ENCODE data around the gene ATP13A4.

The ATP13A4 gene

DNA sequence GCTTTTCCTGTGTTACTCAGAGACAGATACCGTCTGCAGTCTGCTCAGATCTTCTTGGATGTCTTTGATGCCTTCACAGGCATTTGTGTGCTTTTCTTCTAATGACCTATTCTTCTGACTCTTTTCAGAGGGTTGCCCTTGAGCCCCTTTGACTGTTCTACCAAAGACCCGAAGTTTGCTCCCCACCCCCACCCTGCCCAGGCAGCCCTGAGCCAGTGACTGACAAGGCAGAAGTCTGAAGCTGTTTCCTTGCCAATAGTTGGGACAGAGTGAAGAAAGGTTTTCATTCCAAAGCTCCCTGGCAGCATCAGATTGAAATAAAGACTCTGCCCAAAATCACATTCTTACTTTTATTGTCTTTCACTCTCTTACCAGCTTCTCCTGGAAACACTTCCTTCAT lies 167.1 kb downstream of the ATP13A4 start:
- TF ChIP-seq, protein P1, sequence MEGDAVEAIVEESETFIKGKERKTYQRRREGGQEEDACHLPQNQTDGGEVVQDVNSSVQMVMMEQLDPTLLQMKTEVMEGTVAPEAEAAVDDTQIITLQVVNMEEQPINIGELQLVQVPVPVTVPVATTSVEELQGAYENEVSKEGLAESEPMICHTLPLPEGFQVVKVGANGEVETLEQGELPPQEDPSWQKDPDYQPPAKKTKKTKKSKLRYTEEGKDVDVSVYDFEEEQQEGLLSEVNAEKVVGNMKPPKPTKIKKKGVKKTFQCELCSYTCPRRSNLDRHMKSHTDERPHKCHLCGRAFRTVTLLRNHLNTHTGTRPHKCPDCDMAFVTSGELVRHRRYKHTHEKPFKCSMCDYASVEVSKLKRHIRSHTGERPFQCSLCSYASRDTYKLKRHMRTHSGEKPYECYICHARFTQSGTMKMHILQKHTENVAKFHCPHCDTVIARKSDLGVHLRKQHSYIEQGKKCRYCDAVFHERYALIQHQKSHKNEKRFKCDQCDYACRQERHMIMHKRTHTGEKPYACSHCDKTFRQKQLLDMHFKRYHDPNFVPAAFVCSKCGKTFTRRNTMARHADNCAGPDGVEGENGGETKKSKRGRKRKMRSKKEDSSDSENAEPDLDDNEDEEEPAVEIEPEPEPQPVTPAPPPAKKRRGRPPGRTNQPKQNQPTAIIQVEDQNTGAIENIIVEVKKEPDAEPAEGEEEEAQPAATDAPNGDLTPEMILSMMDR (IDR thresholded peaks at IDR 0.05; ENCODE audit: low read depth, low read length), result no peak
- DNase-seq (ENCODE audit: extremely low read depth, low read depth), result no peak

DNA sequence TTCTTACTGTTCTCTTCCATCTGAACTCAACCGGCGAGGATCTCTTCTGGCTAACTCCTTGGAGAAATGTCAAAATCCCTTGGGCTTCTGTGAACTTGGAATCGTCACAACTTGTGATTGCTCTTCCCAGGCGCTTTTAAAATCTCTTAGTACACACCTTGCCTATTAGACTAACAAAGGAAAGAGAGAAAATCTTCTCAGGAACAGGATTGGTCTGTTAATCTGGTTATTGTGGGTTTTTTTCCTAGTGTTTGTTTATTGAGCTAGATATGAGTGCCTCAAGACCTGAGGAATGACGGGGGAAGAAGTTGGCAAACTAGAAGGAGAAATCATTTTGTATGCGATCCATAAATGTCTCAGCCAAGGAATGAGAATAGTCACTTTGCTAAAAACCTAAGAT lies 176.0 kb downstream of the ATP13A4 start, which contains the start of gene ATP13A5:
ATP13A5 (minus strand) TSS at position 48 of the 400 bp plus-strand sequence; CDS start at position 20, 28 bp downstream.
- no peak for DNase-seq (ENCODE audit: extremely low read depth, low read depth)
- TF ChIP-seq, protein P1 (IDR thresholded peaks at IDR 0.05; ENCODE audit: low read depth, low read length), result no peak

DNA sequence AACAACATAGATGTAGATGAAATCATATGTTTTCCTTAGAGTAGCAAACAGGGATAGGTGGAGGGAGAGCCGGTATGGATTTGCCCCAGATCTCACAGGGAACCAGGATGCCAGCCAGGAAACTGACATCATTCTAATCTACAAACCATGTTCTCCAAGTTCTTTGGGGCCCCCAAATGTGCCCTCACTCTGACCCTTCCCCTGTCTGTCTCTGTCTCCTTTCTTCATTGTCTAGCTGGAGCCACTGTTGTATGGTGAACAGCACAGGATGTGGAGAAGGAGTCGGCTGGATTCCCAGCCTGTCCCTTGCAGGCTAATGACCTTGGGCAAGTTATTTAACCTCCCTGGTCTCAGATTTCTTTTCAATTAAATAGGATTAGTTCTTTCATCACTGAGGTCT lies 177.1 kb downstream of the ATP13A4 start:
- TF ChIP-seq, protein P1 (IDR thresholded peaks at IDR 0.05; ENCODE audit: low read depth, low read length), result no peak
- DNase-seq (ENCODE audit: extremely low read depth, low read depth), result no peak

DNA sequence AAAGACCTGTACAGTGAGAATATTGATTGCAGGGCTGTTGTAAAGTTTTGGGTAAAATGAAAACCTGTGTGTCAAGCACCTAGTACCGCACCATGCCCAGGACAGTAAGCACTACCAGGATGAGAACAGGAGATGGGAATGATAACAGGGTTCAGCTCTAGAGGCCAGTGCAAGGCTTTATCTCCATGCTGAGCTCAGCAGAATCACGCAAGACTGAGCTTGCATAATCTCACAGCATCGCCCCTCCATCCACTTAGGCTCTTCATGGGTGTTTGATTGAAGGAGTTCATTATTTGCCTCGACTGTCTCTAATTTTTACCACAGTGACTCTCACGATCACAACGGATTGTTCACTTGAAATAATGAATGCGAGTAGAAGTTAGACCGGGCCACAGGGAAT lies 179.1 kb downstream of the ATP13A4 start:
- TF ChIP-seq, protein P1 (IDR thresholded peaks at IDR 0.05; ENCODE audit: low read depth, low read length), result no peak
- DNase-seq (ENCODE audit: extremely low read depth, low read depth), result no peak

DNA sequence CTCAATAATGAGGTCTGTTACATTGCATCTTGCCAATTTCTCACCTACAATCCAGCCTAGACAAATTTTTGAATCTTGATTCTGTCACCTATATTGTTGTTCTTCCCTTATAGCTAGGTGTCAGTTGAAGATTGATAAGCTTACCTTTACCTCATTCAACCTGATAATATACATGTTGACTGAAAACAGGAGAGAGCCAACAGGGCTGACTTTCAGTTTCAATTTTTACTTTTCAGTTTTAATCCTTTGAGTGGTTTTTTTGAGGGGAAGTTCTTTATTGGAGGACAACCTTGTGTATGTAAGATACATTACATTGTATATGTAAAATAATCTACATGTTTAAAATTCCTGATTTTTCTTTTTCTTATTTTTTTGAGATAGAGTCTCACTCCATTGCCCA lies 181.9 kb downstream of the ATP13A4 start:
- TF ChIP-seq, protein P1 (IDR thresholded peaks at IDR 0.05; ENCODE audit: low read depth, low read length), result no peak

DNA sequence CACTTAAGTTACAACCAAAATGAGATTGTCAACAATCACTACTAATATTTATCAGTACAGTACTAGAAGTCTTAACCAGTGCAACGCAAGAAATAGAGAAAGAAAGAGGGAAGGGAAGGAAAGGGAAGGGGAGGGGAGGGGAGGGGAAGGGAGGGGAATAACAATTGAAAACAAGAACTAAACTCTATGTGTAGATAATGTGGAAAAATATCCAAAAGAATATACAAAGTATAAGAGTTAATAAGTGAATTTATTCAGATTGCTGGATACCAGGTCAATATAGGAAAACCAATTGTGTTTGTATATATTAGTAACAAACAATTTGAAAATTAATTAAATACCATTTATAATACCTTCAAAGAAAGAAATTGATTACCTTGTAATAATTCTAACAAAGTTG lies 186.8 kb downstream of the ATP13A4 start:
- TF ChIP-seq, protein P1 (IDR thresholded peaks at IDR 0.05; ENCODE audit: low read depth, low read length), result no peak

More for the DNA sequence above, 181.9 kb downstream of the ATP13A4 start:
- no peak for DNase-seq (ENCODE audit: extremely low read depth, low read depth)

DNA sequence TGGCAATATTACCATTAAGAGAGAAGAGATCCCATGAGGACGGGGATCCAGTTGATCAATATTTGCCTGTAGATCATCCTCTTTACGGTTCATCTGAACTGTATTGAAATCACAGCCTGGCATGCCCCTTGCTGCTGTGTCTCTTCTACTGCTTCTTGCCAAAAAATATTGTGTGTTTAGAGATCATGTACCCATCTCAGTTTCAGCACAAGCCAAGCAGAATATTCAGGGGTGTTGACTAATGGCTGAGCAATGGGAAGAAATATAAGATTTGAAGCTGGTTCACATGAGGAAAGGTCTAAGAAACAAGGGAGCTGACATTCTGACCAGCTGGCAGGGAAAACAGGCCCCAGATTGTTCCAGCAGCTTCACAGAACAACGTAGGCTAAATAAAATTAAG lies 197.4 kb downstream of the ATP13A4 start:
- TF ChIP-seq, protein P1 (IDR thresholded peaks at IDR 0.05; ENCODE audit: low read depth, low read length), result no peak
- no peak for DNase-seq (ENCODE audit: extremely low read depth, low read depth)

More for the DNA sequence above, 186.8 kb downstream of the ATP13A4 start:
- DNase-seq (ENCODE audit: extremely low read depth, low read depth), result no peak

Data from AG09319 (cell line).